Liver (tissue), 9 donors: ENCODE results near the gene RAI1. TPM values are rescaled to one million over a fixed set of nuclear protein-coding genes. Genes with fewer than 3 reads are reported as not detected.
A peak's percentile ranks its signal among the peaks of the same experiment; 100 is the strongest.
"Not testable (repeated sequence)": the region's sequence is repeated elsewhere in the genome, so short reads cannot be mapped to it uniquely, and the experiment has no call there.

Experiments
- DNase-seq: peaks from one replicate; pipeline ENCODE4 v3.0.0-alpha.2; 2017; ENCODE audit warnings: low spot score
- H3K27ac ChIP-seq, 2 donors: one replicate each; pipeline ENCODE4 v1.7.0; 2013; ENCODE audit warnings: inconsistent platforms in 2 of 2, low read length in 2 of 2, control low read depth in 1 of 2, low read depth in 1 of 2, mild to moderate bottlenecking in 1 of 2
- H3K27me3 ChIP-seq, 4 donors: one replicate each; pipeline versions ENCODE4 v1.6.1 to v1.7.0; 2013; ENCODE audit warnings: low read length in 3 of 4, inconsistent platforms in 1 of 4, mild to moderate bottlenecking in 1 of 4, moderate library complexity in 1 of 4; ENCODE audit not compliant: control insufficient read depth in 4 of 4, insufficient read depth in 4 of 4
- H3K36me3 ChIP-seq, 4 donors: one replicate each; pipeline versions ENCODE4 v1.6.1 to v1.7.0; 2013; ENCODE audit warnings: low read length in 3 of 4, mild to moderate bottlenecking in 3 of 4, low read depth in 1 of 4, moderate library complexity in 1 of 4; ENCODE audit not compliant: control insufficient read depth in 4 of 4, insufficient read depth in 3 of 4
- H3K4me1 ChIP-seq, 4 donors: one replicate each; pipeline versions ENCODE4 v1.6.1 to v1.7.0; 2013; ENCODE audit warnings: low read length in 3 of 4, mild to moderate bottlenecking in 3 of 4, moderate library complexity in 1 of 4; ENCODE audit not compliant: control insufficient read depth in 4 of 4, insufficient read depth in 4 of 4
- H3K4me3 ChIP-seq, 3 donors: one replicate each; pipeline versions ENCODE4 v1.6.1 to v1.7.0; 2013; ENCODE audit warnings: low read length in 3 of 3, control low read depth in 1 of 3, low read depth in 1 of 3, mild to moderate bottlenecking in 1 of 3
- H3K9ac ChIP-seq, 2 donors: one replicate each; pipeline ENCODE4 v1.7.0; 2013; ENCODE audit warnings: low read length in 2 of 2, mild to moderate bottlenecking in 2 of 2, moderate library complexity in 2 of 2, control low read depth in 1 of 2, low read depth in 1 of 2
- H3K9me3 ChIP-seq, 4 donors: one replicate each; pipeline versions ENCODE4 v1.6.1 to v1.7.0; 2013; ENCODE audit warnings: low read length in 3 of 4; ENCODE audit not compliant: control insufficient read depth in 4 of 4
- FOXA2 ChIP-seq: IDR thresholded peaks from 2 replicates; pipeline ENCODE4 v1.6.1; 2016; ENCODE audit warnings: antibody characterized with exemption
- GABPA ChIP-seq, 2 donors: IDR thresholded peaks in 1 of 2; conservative IDR thresholded peaks in 1 of 2; 2 replicates each; pipeline ENCODE4 v1.6.1; 2016; ENCODE audit warnings: antibody characterized with exemption in 2 of 2, mild to moderate bottlenecking in 1 of 2, moderate library complexity in 1 of 2
- HNF4A ChIP-seq, 2 donors: conservative IDR thresholded peaks; 2 replicates each; pipeline ENCODE4 v1.6.1; 2016; ENCODE audit warnings: antibody characterized with exemption in 2 of 2, mild to moderate bottlenecking in 2 of 2
- JUND ChIP-seq, 2 donors: IDR thresholded peaks; 2 replicates each; pipeline ENCODE4 v1.6.1; 2016; ENCODE audit warnings: antibody characterized with exemption in 2 of 2
- MAX ChIP-seq: IDR thresholded peaks from 2 replicates; pipeline ENCODE4 v1.6.1; 2016; ENCODE audit warnings: antibody characterized with exemption
- NR2F2 ChIP-seq: IDR thresholded peaks from 2 replicates; pipeline ENCODE4 v1.6.1; 2016; ENCODE audit warnings: antibody characterized with exemption
- REST ChIP-seq: IDR thresholded peaks from 2 replicates; pipeline ENCODE4 v1.6.1; 2016; ENCODE audit warnings: antibody characterized with exemption, mild to moderate bottlenecking
- RXRA ChIP-seq, 2 donors: IDR thresholded peaks; 2 replicates each; pipeline ENCODE4 v1.6.1; 2017 to 2018; ENCODE audit warnings: antibody characterized with exemption in 2 of 2, mild to moderate bottlenecking in 1 of 2
- SP1 ChIP-seq: IDR thresholded peaks from 2 replicates; pipeline ENCODE4 v1.6.1; 2018; ENCODE audit warnings: antibody characterized with exemption, mild to moderate bottlenecking
- WGBS: extraction: QIAGEN DNeasy Blood & Tissue Kit; methylation state at CpG from one replicate; pipeline ENCODE4 v1.1.7; 2013; 5-methylcytosine and 5-hydroxymethylcytosine counted together
- polyA plus RNA-seq, 2 donors: library from polyadenylated mRNA; stranded (reverse) in 1 of 2; unstranded in 1 of 2; fragments of 200-250 nt in 1 of 2; fragments of >200 nt in 1 of 2; fragmentation: Nextera tagmentation in 1 of 2; extraction: Ambion mirVana in 1 of 2; gene quantifications; one replicate each; pipeline versions ENCODE4 v1.2.1 to v1.2.3, GENCODE V29; 2013 to 2015
- total RNA-seq, 2 donors: library from RNA; depleted of rRNA; stranded (reverse); fragments of >200 nt; gene quantifications; one replicate each; pipeline ENCODE4 v1.2.3, GENCODE V29; 2014
- TF ChIP-seq, protein P1 (sequence below): fragments of 150-350 bp; IDR thresholded peaks from 2 replicates; pipeline ENCODE4 v1.5.1; 2017; ENCODE audit warnings: improper control_type of control experiment, low read depth, low read length; ENCODE audit not compliant: missing input control
- TF ChIP-seq, protein P2 (sequence below): IDR thresholded peaks from 2 replicates; pipeline ENCODE4 v1.6.1; 2016; ENCODE audit warnings: antibody characterized with exemption
- donor health status: healthy.
- donor health status: healthy.
- donor health status: healthy.
- donor health status: healthy.
- donor health status: healthy.

The RAI1 gene
- total and polyA plus RNA-seq, 4 donors: 0.57 to 7.6 (median 5.3) TPM

DNA sequence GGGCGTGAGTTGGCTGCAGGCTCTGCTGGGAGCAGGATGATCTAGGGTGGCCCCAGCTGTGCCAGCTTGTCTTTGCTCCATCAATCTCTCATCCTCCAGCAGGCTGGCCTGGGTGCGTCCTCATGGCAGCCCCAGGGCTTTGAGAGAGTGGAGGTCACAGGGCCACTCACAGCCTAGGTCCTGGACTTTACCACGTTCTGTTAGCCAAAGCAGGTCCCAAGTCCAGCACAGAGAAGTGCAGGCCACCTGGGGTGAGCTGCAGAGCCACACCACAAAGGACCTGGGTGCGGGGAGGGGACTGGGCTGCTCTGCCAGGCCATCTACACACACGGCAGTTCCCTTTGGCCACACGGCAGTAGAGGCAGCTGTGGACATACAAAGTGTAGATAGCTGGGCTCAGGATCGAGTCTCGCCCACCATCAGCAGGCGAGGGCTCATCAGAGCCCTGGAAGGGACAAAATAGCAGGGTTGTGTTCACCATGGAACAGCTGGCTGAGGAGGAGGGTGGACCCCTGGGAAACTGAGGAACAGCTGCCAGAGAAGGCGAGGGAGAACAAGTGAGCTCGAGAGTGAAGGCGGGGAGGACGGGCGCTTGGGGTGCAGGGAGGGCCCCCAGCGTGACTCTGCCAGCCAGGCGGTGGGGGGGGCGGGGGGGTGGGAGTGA, 125.5 kb downstream of the RAI1 start (continued):
- TF ChIP-seq NR2F2 (peak; percentile 79), SP1 (peak; percentile 95), HNF4A (conservative IDR thresholded peaks at IDR 0.05) (peak; percentile 98 to 99), JUND (IDR thresholded peaks at IDR 0.05) (peak in 1 of 2 donors; percentile 64)
- TF ChIP-seq, protein P1, sequence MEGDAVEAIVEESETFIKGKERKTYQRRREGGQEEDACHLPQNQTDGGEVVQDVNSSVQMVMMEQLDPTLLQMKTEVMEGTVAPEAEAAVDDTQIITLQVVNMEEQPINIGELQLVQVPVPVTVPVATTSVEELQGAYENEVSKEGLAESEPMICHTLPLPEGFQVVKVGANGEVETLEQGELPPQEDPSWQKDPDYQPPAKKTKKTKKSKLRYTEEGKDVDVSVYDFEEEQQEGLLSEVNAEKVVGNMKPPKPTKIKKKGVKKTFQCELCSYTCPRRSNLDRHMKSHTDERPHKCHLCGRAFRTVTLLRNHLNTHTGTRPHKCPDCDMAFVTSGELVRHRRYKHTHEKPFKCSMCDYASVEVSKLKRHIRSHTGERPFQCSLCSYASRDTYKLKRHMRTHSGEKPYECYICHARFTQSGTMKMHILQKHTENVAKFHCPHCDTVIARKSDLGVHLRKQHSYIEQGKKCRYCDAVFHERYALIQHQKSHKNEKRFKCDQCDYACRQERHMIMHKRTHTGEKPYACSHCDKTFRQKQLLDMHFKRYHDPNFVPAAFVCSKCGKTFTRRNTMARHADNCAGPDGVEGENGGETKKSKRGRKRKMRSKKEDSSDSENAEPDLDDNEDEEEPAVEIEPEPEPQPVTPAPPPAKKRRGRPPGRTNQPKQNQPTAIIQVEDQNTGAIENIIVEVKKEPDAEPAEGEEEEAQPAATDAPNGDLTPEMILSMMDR: no peak

DNA sequence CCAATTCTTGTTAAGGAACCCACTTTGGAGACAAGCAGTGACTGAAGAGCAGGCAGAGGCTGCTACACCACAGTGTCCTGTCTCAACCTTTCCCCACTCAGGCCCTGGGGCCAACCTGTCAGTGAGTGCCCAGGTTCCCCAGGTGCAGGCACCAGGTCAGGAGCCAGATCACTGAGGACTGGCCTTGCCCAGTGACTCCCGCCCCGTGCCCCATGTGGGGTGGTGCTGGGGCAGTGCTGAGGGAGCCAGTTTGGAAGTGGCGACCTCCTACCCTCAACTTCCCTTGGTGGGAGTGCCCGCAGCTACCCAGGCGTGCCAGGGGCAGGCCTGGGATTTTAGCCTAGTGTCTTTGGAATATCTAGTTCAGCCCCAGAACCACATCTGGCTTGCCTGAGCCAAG, 126.2 kb downstream of the RAI1 start:
- Histone ChIP-seq H3K27me3 (no peaks in the 10 kb centered on the region), H3K4me1 (peaks cover 15 to 48% (median 36%) of the 10 kb centered on the region in 4 donors), H3K9ac (no peak overlapping the region), H3K9me3 (no peaks in the 10 kb centered on the region), H3K4me3 (no peak overlapping the region), H3K27ac (peak overlapping the region; percentile 26), H3K36me3 (peaks cover 0 to 11% (median under 1%) of the 10 kb centered on the region in 4 donors)
- 56% methylated on average over 5 of the region's 5 CpGs for WGBS
- TF ChIP-seq, protein P2, sequence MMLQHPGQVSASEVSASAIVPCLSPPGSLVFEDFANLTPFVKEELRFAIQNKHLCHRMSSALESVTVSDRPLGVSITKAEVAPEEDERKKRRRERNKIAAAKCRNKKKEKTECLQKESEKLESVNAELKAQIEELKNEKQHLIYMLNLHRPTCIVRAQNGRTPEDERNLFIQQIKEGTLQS: no peak
- TF ChIP-seq HNF4A (conservative IDR thresholded peaks at IDR 0.05): peak in 1 of 2 donors; percentile 21
- no peak for TF ChIP-seq SP1
- TF ChIP-seq RXRA (IDR thresholded peaks at IDR 0.05): peak in 1 of 2 donors; percentile 20
- TF ChIP-seq REST: no peak
- TF ChIP-seq GABPA (IDR thresholded peaks at IDR 0.05 in 1 of 2, conservative IDR thresholded peaks at IDR 0.05 in 1 of 2): no peak
- no peak for TF ChIP-seq JUND (IDR thresholded peaks at IDR 0.05)
- TF ChIP-seq NR2F2: no peak
- no peak for TF ChIP-seq MAX
- no peak for TF ChIP-seq FOXA2
- DNase-seq: no peak

GRCh38 chr17:17808200-17808599, 126.9 kb downstream of the RAI1 start:
- H3K27ac ChIP-seq: not testable (repeated sequence)
- H3K36me3 ChIP-seq: peaks cover 0 to 11% (median 2%) of the 10 kb centered on the region in 4 donors

More at GRCh38 chr17:17808200-17808599, 126.9 kb downstream of the RAI1 start:
- 95% methylated on average over 5 of the region's 5 CpGs for WGBS
- DNase-seq, H3K9me3 ChIP-seq, H3K9ac ChIP-seq, H3K4me3 ChIP-seq, H3K27me3 ChIP-seq: not testable (repeated sequence)
- H3K4me1 ChIP-seq: peaks cover 22 to 54% (median 40%) of the 10 kb centered on the region in 4 donors
